Mammary epithelial cell (primary cell): ENCODE data around the gene DNAH17.

Experiments
- CTCF ChIP-seq, 2 donors: IDR thresholded peaks in 1 of 2; conservative IDR thresholded peaks in 1 of 2; 2 replicates each; pipeline ENCODE4 v1.5.1; 2011 to 2012; ENCODE audit warnings: inconsistent platforms in 2 of 2, low read length in 2 of 2, mild to moderate bottlenecking in 2 of 2, control low read depth in 1 of 2, low read depth in 1 of 2; ENCODE audit not compliant: insufficient read depth in 1 of 2; ENCODE audit errors: extremely low read depth in 1 of 2
- EZH2 ChIP-seq: IDR thresholded peaks from 2 replicates; pipeline ENCODE4 v1.6.1; 2012; ENCODE audit warnings: low read length, inconsistent platforms, borderline replicate concordance

GRCh38 chr17:78378225-78379130 lies 198.7 kb downstream of the DNAH17 start, which contains the start of gene PGS1:
- no peak for TF ChIP-seq CTCF (conservative IDR thresholded peaks at IDR 0.05 in 1 of 2, IDR thresholded peaks at IDR 0.05 in 1 of 2; ENCODE audit: extremely low read depth in 1 of 2, insufficient read depth in 1 of 2, low read depth in 1 of 2, low read length in 2 of 2)
- no peak for TF ChIP-seq EZH2
